ENCODE measurements around the gene NFIC.

The NFIC gene

GRCh38 chr19:3512562-3513228 lies 146.3 kb downstream of the NFIC start:
- no peak overlapping the region for H3K27ac ChIP-seq
- TF ChIP-seq, protein P1, sequence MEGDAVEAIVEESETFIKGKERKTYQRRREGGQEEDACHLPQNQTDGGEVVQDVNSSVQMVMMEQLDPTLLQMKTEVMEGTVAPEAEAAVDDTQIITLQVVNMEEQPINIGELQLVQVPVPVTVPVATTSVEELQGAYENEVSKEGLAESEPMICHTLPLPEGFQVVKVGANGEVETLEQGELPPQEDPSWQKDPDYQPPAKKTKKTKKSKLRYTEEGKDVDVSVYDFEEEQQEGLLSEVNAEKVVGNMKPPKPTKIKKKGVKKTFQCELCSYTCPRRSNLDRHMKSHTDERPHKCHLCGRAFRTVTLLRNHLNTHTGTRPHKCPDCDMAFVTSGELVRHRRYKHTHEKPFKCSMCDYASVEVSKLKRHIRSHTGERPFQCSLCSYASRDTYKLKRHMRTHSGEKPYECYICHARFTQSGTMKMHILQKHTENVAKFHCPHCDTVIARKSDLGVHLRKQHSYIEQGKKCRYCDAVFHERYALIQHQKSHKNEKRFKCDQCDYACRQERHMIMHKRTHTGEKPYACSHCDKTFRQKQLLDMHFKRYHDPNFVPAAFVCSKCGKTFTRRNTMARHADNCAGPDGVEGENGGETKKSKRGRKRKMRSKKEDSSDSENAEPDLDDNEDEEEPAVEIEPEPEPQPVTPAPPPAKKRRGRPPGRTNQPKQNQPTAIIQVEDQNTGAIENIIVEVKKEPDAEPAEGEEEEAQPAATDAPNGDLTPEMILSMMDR (conservative IDR thresholded peaks at IDR 0.05) = no peak

DNA sequence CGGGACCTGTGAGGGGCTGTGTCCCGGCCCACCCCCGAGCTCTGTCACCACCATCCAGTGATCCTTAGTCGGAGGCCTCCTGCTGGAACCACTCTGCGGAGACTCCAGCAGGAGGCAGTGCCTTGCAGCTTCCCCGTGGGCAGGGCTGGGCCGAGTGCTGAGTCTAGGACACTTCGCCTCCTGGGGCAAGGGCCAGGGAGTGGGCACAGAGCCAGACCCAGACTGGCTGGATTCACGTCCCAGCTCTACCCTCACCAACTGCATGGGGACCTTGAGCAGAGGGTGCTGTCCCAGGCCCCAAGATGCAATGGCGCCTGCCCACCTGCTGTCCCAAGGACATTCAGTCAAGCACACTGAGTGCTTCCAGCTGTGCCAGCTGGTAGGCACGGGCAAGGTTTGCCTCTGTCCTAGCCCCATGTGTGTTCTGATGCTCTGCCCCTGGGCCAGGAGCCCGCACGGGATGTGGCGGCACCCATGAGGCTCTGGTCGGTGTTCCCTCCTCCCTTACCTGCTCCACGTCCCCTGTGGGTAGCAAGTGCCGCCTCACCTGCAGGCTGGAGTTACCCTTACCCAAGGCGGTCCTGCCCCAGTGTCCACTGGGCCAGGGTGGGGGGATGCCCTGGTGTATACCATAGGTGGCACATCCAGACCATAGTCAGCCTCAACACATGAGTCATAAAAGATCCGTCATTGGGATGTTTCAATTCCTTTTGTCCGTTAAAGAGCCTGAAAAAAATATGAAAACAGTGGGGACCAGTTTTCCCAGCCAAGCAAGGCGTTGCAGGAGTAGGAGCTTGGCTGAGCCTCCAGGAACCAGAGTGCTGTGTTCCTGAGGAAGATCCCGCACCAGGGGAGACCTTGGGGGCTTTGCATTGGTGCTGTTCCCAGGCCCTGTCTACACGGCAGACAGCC lies 147.1 kb downstream of the NFIC start:
- H3K27ac ChIP-seq = no peak overlapping the region
- TF ChIP-seq, protein P1 (conservative IDR thresholded peaks at IDR 0.05) = no peak

- TF ChIP-seq, protein P1 (conservative IDR thresholded peaks at IDR 0.05) = no peak
- H3K27ac ChIP-seq = no peak overlapping the region
These were observed 148.5 kb downstream of the NFIC start for GRCh38 chr19:3514930-3515329.

GRCh38 chr19:3515891-3516422 lies 149.6 kb downstream of the NFIC start:
- no peak overlapping the region for H3K27ac ChIP-seq

GRCh38 chr19:3516675-3517207 lies 150.4 kb downstream of the NFIC start:
- TF ChIP-seq, protein P1 (conservative IDR thresholded peaks at IDR 0.05) = no peak
- H3K27ac ChIP-seq = no peak overlapping the region

More at GRCh38 chr19:3515891-3516422, 149.6 kb downstream of the NFIC start:
- TF ChIP-seq, protein P1 (conservative IDR thresholded peaks at IDR 0.05) = no peak

DNA sequence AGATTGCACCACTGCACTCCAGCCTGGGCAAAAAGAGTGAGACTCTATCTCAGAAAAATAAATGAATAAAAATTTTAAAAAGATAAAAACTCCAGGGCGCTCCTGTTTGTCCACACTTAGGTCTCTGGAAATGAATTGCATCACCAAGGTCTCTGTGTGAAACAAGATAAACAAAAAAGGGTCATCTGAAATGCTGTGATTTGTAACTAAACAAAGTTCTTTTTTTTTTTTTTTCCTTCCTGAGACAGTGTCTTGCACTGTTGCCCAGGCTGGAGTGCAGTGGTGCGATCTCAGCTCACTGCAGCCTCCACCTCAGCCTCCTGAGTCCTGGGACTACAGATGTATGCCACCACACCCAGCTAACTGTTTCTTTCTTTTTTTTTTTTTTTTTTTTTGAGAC lies 151.3 kb downstream of the NFIC start:
- no peak overlapping the region for H3K27ac ChIP-seq
- TF ChIP-seq, protein P1 (conservative IDR thresholded peaks at IDR 0.05) = no peak

- no peak overlapping the region for H3K27ac ChIP-seq
- TF ChIP-seq, protein P1 (conservative IDR thresholded peaks at IDR 0.05) = no peak
These were observed 151.9 kb downstream of the NFIC start for GRCh38 chr19:3518255-3518654.
